K562 (cell line): ENCODE data around the gene GRHPR. TPM values are rescaled to one million over a fixed set of nuclear protein-coding genes. Genes with fewer than 3 reads are reported as not detected.

Experiments
- ATAC-seq: fragments of 200-7000 bp; cut with Tn5 transposase; 3 replicates; pipeline ENCODE4 v1.9.1; 2020; ENCODE audit warnings: moderate library complexity
- BruUV-seq: library from RNA; stranded (reverse); fragments of 400-500 nt; replicated peaks from 2 replicates; lab custom pipeline; 2021; lab: Mats Ljungman, UMichigan
- CTCF ChIA-PET: fragments of 300-600 bp; formaldehyde crosslinking; extraction: SDS; loops from one replicate; lab custom pipeline; 2021; ENCODE audit warnings: low intra/inter-chr PET ratio; lab: Yijun Ruan, JAX
- POLR2A ChIA-PET: fragments of 300-600, 350-650 bp; sonication (Branson Sonifier 250); formaldehyde crosslinking; extraction: SDS; loops from one replicate; lab custom pipeline; 2021; ENCODE audit warnings: antibody characterized with exemption, inconsistent platforms; lab: Yijun Ruan, JAX
- DNase-seq, 4 experiments: peaks; one replicate each; pipeline versions ENCODE4 v3.0.0 to v3.0.0-alpha.2; 2011 to 2018; ENCODE audit warnings: low spot score in 3 of 4, mixed read lengths in 3 of 4; ENCODE audit errors: extremely low read depth in 1 of 4
- FAIRE-seq: peaks from 2 replicates; lab custom pipeline; 2011; peaks lifted over from hg19 to GRCh38; lab: Jason Lieb, UNC
- H2AFZ ChIP-seq: 2 replicates; pipeline ENCODE4 v1.6.0; 2011; ENCODE audit warnings: low read depth, low read length, control low read depth, inconsistent platforms
- H3K27ac ChIP-seq: fragments of 200-600 bp; 3 replicates; pipeline ENCODE4 v1.8.0; 2011; ENCODE audit warnings: low read depth, mild to moderate bottlenecking, control low read depth, inconsistent platforms, low read length, moderate library complexity, mixed read lengths; ENCODE audit errors: extremely low read depth
- H3K27me3 ChIP-seq, 2 experiments: fragments of 300-600 bp in 1 of 2; 2 replicates in 1 of 2; 3 replicates in 1 of 2; pipeline versions ENCODE4 v1.6.0 to v1.8.0; 2011; ENCODE audit warnings: inconsistent platforms in 2 of 2, low read length in 2 of 2, mild to moderate bottlenecking in 1 of 2, mixed read lengths in 1 of 2, moderate library complexity in 1 of 2; ENCODE audit not compliant: control insufficient read depth in 2 of 2, insufficient read depth in 2 of 2
- H3K36me3 ChIP-seq: fragments of 300-600 bp; 3 replicates; pipeline ENCODE4 v1.8.0; 2011; ENCODE audit warnings: mild to moderate bottlenecking, low read length, inconsistent platforms; ENCODE audit not compliant: control insufficient read depth, insufficient read depth
- H3K4me1 ChIP-seq, 2 experiments: fragments of 200-600 bp in 1 of 2; replicated peaks in 1 of 2; 2 replicates in 1 of 2; 3 replicates in 1 of 2; pipeline versions ENCODE4 v1.5.1 to v1.8.0; 2011; ENCODE audit warnings: inconsistent platforms in 2 of 2, low read length in 2 of 2, mild to moderate bottlenecking in 1 of 2, mixed read lengths in 1 of 2, moderate library complexity in 1 of 2; ENCODE audit not compliant: control insufficient read depth in 2 of 2, insufficient read depth in 2 of 2
- H3K4me2 ChIP-seq: 2 replicates; pipeline ENCODE4 v1.6.1; 2011; ENCODE audit warnings: low read length, control low read depth, inconsistent platforms, mixed read lengths; ENCODE audit not compliant: insufficient read depth
- H3K4me3 ChIP-seq: fragments of 200-600 bp; sonication (generic), shearing (Covaris generic); 2 replicates; pipeline ENCODE4 v1.5.1; 2016; ENCODE audit warnings: control low read depth, inconsistent platforms
- H3K79me2 ChIP-seq: fragments of 200-600 bp; 3 replicates; pipeline ENCODE4 v1.8.0; 2011; ENCODE audit warnings: low read length, inconsistent platforms; ENCODE audit not compliant: control insufficient read depth, insufficient read depth
- H3K9ac ChIP-seq, 2 experiments: 2 replicates each; pipeline versions ENCODE4 v1.6.0 to v1.6.1; 2011; ENCODE audit warnings: low read depth in 2 of 2, low read length in 2 of 2, control low read depth in 1 of 2, inconsistent platforms in 1 of 2, mild to moderate bottlenecking in 1 of 2, mixed read lengths in 1 of 2; ENCODE audit not compliant: insufficient read depth in 1 of 2
- H3K9me1 ChIP-seq: one replicate; pipeline ENCODE4 v1.6.0; 2011; ENCODE audit warnings: inconsistent platforms, mild to moderate bottlenecking, low read length, moderate library complexity; ENCODE audit not compliant: control insufficient read depth, insufficient read depth
- H3K9me3 ChIP-seq: replicated peaks from 2 replicates; pipeline ENCODE4 v1.5.1; 2011; ENCODE audit warnings: low read depth, low read length, inconsistent platforms; ENCODE audit not compliant: control insufficient read depth, insufficient read depth
- H4K20me1 ChIP-seq: replicated peaks from 2 replicates; pipeline ENCODE4 v1.6.1; 2011; ENCODE audit warnings: low read length, inconsistent platforms, mixed read lengths; ENCODE audit not compliant: control insufficient read depth, insufficient read depth
- ELF4 ChIP-seq: fragments of 450-650 bp; formaldehyde crosslinking; IDR thresholded peaks from 2 replicates; pipeline ENCODE4 v1.4.0; 2022; ENCODE audit warnings: missing genetic modification characterization
- GTF2A2 ChIP-seq: IDR thresholded peaks from 2 replicates; pipeline ENCODE4 v1.6.1; 2016; ENCODE audit warnings: mild to moderate bottlenecking, missing genetic modification characterization, missing compliant biosample characterization
- HSF4 ChIP-seq: fragments of 250-450 bp; sonication (Bioruptor Pico); IDR thresholded peaks from 2 replicates; pipeline ENCODE4 v2.1.2; 2022; ENCODE audit warnings: mild to moderate bottlenecking, moderate library complexity, borderline replicate concordance
- KDM1A ChIP-seq, 2 experiments: fragments of 450-650 bp; IDR thresholded peaks; 2 replicates each; pipeline ENCODE4 v1.6.1; 2016; ENCODE audit warnings: mild to moderate bottlenecking in 2 of 2
- KHSRP ChIP-seq: fragments of 450-650 bp; IDR thresholded peaks from 2 replicates; pipeline ENCODE4 v1.6.1; 2017
- KLF6 ChIP-seq: fragments of 250-450 bp; sonication (Bioruptor Pico); IDR thresholded peaks from 2 replicates; pipeline ENCODE4 v1.4.0; 2020; ENCODE audit warnings: mild to moderate bottlenecking, moderate library complexity, borderline replicate concordance
- MAFK ChIP-seq: IDR thresholded peaks from 2 replicates; pipeline ENCODE4 v1.6.1; 2011; ENCODE audit warnings: low read length, improper control_type of control experiment
- MCM5 ChIP-seq: fragments of 450-650 bp; IDR thresholded peaks from 2 replicates; pipeline ENCODE4 v1.6.1; 2016; ENCODE audit warnings: low read depth
- MTA3 ChIP-seq: fragments of 450-650 bp; formaldehyde crosslinking; IDR thresholded peaks from 2 replicates; pipeline ENCODE4 v1.6.1; 2017; ENCODE audit warnings: mild to moderate bottlenecking, borderline replicate concordance
- NCOA2 ChIP-seq, 2 experiments: fragments of 450-650 bp; IDR thresholded peaks; 2 replicates each; pipeline ENCODE4 v1.6.1; 2018; ENCODE audit warnings: mild to moderate bottlenecking in 2 of 2, moderate library complexity in 1 of 2; ENCODE audit not compliant: partially characterized antibody in 2 of 2
- NFIC ChIP-seq: fragments of 450-650 bp; IDR thresholded peaks from 2 replicates; pipeline ENCODE4 v1.6.1; 2017; ENCODE audit warnings: mild to moderate bottlenecking, inconsistent platforms
- NR2C2 ChIP-seq, 2 experiments: fragments of 200-800 bp in 1 of 2; sonication (Bioruptor generic) in 1 of 2; sonication (generic) in 1 of 2; formaldehyde crosslinking in 1 of 2; IDR thresholded peaks; 2 replicates each; pipeline versions ENCODE4 v1.6.1 to v1.8.0; 2016 to 2022; ENCODE audit warnings: mild to moderate bottlenecking in 1 of 2, missing compliant biosample characterization in 1 of 2, missing genetic modification characterization in 1 of 2, missing genetic modification reagents in 1 of 2
- NR3C1 ChIP-seq: sonication (generic); formaldehyde crosslinking; IDR thresholded peaks from 2 replicates; pipeline ENCODE4 v1.8.1; 2022; ENCODE audit warnings: missing genetic modification reagents
- RAD51 ChIP-seq: fragments of 450-650 bp; IDR thresholded peaks from 2 replicates; pipeline ENCODE4 v1.7.1; 2016; ENCODE audit warnings: low read depth, mild to moderate bottlenecking, borderline replicate concordance
- SREBF2 ChIP-seq: sonication (generic); formaldehyde crosslinking; IDR thresholded peaks from 2 replicates; pipeline ENCODE4 v1.4.0; 2020; ENCODE audit warnings: mild to moderate bottlenecking, missing genetic modification reagents
- ZBTB26 ChIP-seq: fragments of 450-650 bp; formaldehyde crosslinking; IDR thresholded peaks from 2 replicates; pipeline ENCODE4 v1.4.0; 2022; ENCODE audit warnings: missing genetic modification characterization
- ZBTB49 ChIP-seq: sonication (generic); formaldehyde crosslinking; IDR thresholded peaks from 2 replicates; pipeline ENCODE4 v1.8.0; 2022; ENCODE audit warnings: missing genetic modification reagents, mild to moderate bottlenecking, borderline replicate concordance
- ZNF121 ChIP-seq: sonication (generic); formaldehyde crosslinking; conservative IDR thresholded peaks from 2 replicates; pipeline ENCODE4 v1.8.0; 2022; ENCODE audit warnings: missing genetic modification reagents
- ZNF224 ChIP-seq: sonication (generic); formaldehyde crosslinking; IDR thresholded peaks from 2 replicates; pipeline ENCODE4 v1.8.0; 2022; ENCODE audit warnings: mild to moderate bottlenecking, missing genetic modification reagents
- WGBS: fragments of 100-300 bp; shearing (Covaris generic); methylation state at CpG from one replicate; pipeline ENCODE4 v1.1.6; 2016; ENCODE audit warnings: low coverage, mixed read lengths; ENCODE audit not compliant: insufficient coverage; ENCODE audit errors: missing lambda C conversion rate; 5-methylcytosine and 5-hydroxymethylcytosine counted together
- in situ Hi-C: fragments of 300-500 bp; cut with MboI; formaldehyde crosslinking; loops from 4 replicates; pipeline ENCODE4 v1.15.0; 2018; ENCODE audit warnings: inconsistent platforms, mixed read lengths
- intact Hi-C: fragments of 100-400 bp; cut with micrococcal nuclease; formaldehyde crosslinking; loops from 2 replicates; pipeline ENCODE4 v1.14.2; 2022
- polyA plus RNA-seq, 8 experiments: library from polyadenylated mRNA; depleted of rRNA in 4 of 8; stranded (reverse) in 5 of 8; unstranded in 3 of 8; fragments of >200 nt; fragmentation: Nextera tagmentation in 2 of 8; fragmentation: Illumina TruSeq in 1 of 8; extraction: Ambion mirVana in 2 of 8; extraction: Trizol in 1 of 8; gene quantifications; 2 replicates each; pipeline versions ENCODE4 v1.2.1 to v1.2.3, GENCODE V29; 2011 to 2014; ENCODE audit warnings: inconsistent platforms in 1 of 8, missing spikeins in 1 of 8
- total RNA-seq, 7 experiments: library from RNA; depleted of rRNA in 6 of 7; stranded (reverse); fragments of >200 nt in 6 of 7; fragmentation: Illumina TruSeq in 2 of 7; extraction: Trizol in 2 of 7; gene quantifications; 2 replicates each; pipeline versions ENCODE4 v1.2.1 to v1.2.3, GENCODE V29; 2011 to 2021; ENCODE audit warnings: low replicate concordance in 1 of 7

Gene GRHPR
- total and polyA plus RNA-seq, 9 of the 15 experiments (the other 6 are each of a cell fraction or from before 2014, with no cell fraction given): 38.9 to 144 (median 120) TPM

- TF ChIP-seq MTA3: 0 out of 2 replicates have a peak, but pooled peaks have one; percentile 11
- TF ChIP-seq ZNF224 (CRISPR knock-in tag): no peak
- TF ChIP-seq KDM1A (IDR thresholded peaks at IDR 0.05): peak; percentile 51 to 76; a peak in 3 of 4 replicates
Observed at GRCh38 chr9:37382161-37382981, 40.1 kb upstream of the GRHPR start (continued).

- CTCF ChIA-PET: interaction anchor here (0.6 kb wide), 1 partner anchor 392 kb away, joined by 4 read pairs; no protein-coding TSS in a partner anchor
- TF ChIP-seq RAD51 (no peak), SREBF2 (CRISPR knock-in tag) (no peak), NCOA2 (IDR thresholded peaks at IDR 0.05; ENCODE audit: partially characterized antibody in 2 of 2) (no peak), NFIC (no peak), ELF4 (CRISPR knock-in tag) (no peak), GTF2A2 (tag) (no peak), ZBTB26 (no peak), MAFK (no peak), NR2C2 (CRISPR knock-in tag; IDR thresholded peaks at IDR 0.05) (no peak), NR2C2 (tag; IDR thresholded peaks at IDR 0.05) (no peak), ZNF121 (CRISPR knock-in tag) (no peak), MCM5 (no peak), NR3C1 (CRISPR knock-in tag) (no peak), HSF4 (no peak), KLF6 (CRISPR knock-in tag) (no peak), KHSRP (no peak), ZBTB49 (no peak)
Observed at GRCh38 chr9:37382982-37383357, 39.5 kb upstream of the GRHPR start.

More at GRCh38 chr9:37382982-37383357, 39.5 kb upstream of the GRHPR start:
- Histone ChIP-seq H3K9ac (no peak overlapping the region), H3K4me1 (peaks cover 11 to 12% of the 10 kb centered on the region in 2 experiments; a peak in 4 of 5 replicates), H3K27ac (no peak overlapping the region), H3K9me1 (peaks cover 3% of the 10 kb centered on the region), H2AFZ (peak overlapping the region; percentile 29), H3K4me3 (no peak overlapping the region), H3K36me3 (no peaks in the 10 kb centered on the region), H3K9me3 (peaks cover 8% of the 10 kb centered on the region), H3K27me3 (peaks cover 3 to 14% of the 10 kb centered on the region in 2 experiments; a peak in 3 of 5 replicates), H3K79me2 (no peaks in the 10 kb centered on the region), H4K20me1 (no peaks in the 10 kb centered on the region), H3K4me2 (no peak overlapping the region)
- FAIRE-seq: no peak
- in situ Hi-C loops (no loop called here), intact Hi-C loops (loop anchor here (10.0 kb wide), 1 partner anchor 188 kb away; no protein-coding TSS in a partner anchor)
- BruUV-seq: no TSS peak
- POLR2A ChIA-PET: interaction anchor here (0.6 to 1.0 kb wide), 4 partner anchors 11 to 608 kb away, joined by 3 read pairs; no protein-coding TSS in a partner anchor
- 12% methylated on average over 5 of the region's 5 CpGs for WGBS
- no peak for ATAC-seq
- no peak for DNase-seq
